ENCODE measurements around the gene FANCM.

Gene FANCM

DNA sequence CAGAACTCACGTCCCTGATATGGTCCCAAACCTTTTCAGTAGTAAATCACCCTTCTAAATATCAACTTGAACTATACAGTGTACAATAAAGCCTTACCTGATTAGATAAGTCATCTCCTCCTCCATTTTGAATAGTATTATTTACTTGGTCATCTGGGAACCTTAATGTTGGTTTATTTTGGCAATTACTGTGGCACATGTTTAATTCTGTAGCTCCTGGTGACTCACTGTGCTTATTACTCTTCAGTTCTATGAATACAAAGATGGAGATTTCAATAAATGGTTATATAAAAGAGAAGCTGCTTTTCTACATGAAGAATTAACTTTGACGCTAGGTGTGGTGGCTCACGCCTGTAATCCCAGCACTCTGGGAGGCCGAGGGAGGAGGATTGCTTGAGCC, 91.8 kb downstream of the FANCM start:
- DNase-seq (ENCODE audit: low spot score): no peak

DNA sequence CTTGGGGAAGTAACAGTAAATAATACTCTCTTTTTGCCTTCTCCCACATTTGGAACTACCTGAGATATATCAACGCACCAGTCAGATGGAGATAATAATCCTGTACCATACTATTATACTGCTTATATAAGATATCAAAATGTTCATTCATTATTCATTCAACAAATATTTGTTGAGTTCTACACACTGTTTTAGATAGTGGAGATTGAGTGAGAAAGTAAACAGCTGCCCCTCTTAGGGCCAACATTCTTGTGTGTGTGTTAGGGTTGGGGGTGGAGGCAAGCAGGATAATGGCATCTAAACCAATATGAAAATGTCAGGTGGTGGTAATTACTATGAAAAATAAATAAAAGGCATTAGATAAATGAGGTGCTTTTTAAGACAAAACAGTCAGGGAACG, 103.3 kb downstream of the FANCM start:
- DNase-seq (ENCODE audit: low spot score): no peak

GRCh38 chr14:45242706-45243105, 107.0 kb downstream of the FANCM start:
- no peak for DNase-seq (ENCODE audit: low spot score)

- DNase-seq (ENCODE audit: low spot score): no peak
These were observed 110.4 kb downstream of the FANCM start for GRCh38 chr14:45246151-45246550.

DNA sequence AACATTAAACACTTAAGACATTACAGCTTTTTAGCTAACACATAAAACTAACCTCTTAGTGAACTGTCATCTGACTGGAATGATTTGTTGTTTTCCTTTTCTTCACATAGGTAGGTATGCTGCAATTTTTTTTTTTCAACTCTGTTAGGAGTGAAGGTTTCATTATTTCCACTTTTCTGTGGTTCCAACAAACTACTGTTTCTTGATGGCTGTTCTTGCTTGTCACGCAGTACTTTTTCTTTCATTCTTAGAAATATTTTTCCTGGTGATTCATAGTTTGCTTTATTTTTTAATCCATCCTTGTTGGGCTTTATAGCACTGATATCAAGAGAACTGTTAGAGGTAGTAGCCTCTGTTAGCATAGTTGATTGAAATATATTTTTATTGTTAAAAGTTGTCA, 111.0 kb downstream of the FANCM start:
- DNase-seq (ENCODE audit: low spot score): no peak

DNA sequence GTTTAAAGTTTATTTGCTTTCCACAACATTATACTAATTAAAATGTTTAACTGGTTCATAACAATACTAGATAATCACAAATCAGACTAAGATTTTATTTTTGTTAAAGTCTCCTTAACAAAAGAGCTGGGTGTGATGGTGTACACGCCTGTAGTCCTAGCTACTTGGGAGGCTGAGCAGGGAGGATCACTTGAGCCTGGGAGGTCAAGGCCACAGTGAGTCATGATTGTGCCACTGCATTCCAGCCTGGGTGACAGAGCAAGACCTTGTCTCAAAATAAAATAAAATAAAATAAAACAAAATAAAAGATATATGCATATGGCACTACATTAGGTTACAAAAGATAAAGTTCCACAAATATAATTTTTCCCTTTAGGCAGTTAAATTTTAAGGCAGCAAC, 111.7 kb downstream of the FANCM start:
- DNase-seq (ENCODE audit: low spot score): no peak

GRCh38 chr14:45249856-45250575, 114.3 kb downstream of the FANCM start:
- no peak for DNase-seq (ENCODE audit: low spot score)
